Ishikawa (cell line): ENCODE results near the gene KLRK1.
"Not testable (repeated sequence)": the region's sequence is repeated elsewhere in the genome, so short reads cannot be mapped to it uniquely, and the experiment has no call there.

ENCODE experiments used
- CEBPB ChIP-seq: IDR thresholded peaks from 2 replicates; pipeline ENCODE4 v1.6.1; 2012
- CREB1 ChIP-seq: IDR thresholded peaks from 2 replicates; pipeline ENCODE4 v1.6.1; 2012; ENCODE audit warnings: low read depth
- EGR1 ChIP-seq: IDR thresholded peaks from 2 replicates; pipeline ENCODE4 v1.6.1; 2012
- EP300 ChIP-seq: IDR thresholded peaks from 2 replicates; pipeline ENCODE4 v1.6.1; 2012; ENCODE audit warnings: borderline replicate concordance
- FOXM1 ChIP-seq: IDR thresholded peaks from 2 replicates; pipeline ENCODE4 v1.6.1; 2012; ENCODE audit warnings: low read depth, borderline replicate concordance
- MAX ChIP-seq: IDR thresholded peaks from 2 replicates; pipeline ENCODE4 v1.6.1; 2012
- NFIC ChIP-seq: IDR thresholded peaks from 2 replicates; pipeline ENCODE4 v1.6.1; 2012
- RAD21 ChIP-seq: IDR thresholded peaks from 2 replicates; pipeline ENCODE4 v1.6.1; 2012; ENCODE audit warnings: low read depth
- REST ChIP-seq: IDR thresholded peaks from 2 replicates; pipeline ENCODE4 v1.6.1; 2012; ENCODE audit warnings: low read depth, mild to moderate bottlenecking
- TAF1 ChIP-seq: IDR thresholded peaks from 2 replicates; pipeline ENCODE4 v1.6.1; 2012; ENCODE audit warnings: low read depth, mild to moderate bottlenecking
- TCF12 ChIP-seq: IDR thresholded peaks from 2 replicates; pipeline ENCODE4 v1.6.1; 2012; ENCODE audit warnings: low read depth
- TEAD4 ChIP-seq: IDR thresholded peaks from 2 replicates; pipeline ENCODE4 v1.6.1; 2012
- YY1 ChIP-seq: IDR thresholded peaks from 2 replicates; pipeline ENCODE4 v1.6.1; 2012; ENCODE audit warnings: low read depth
- ZBTB7A ChIP-seq: IDR thresholded peaks from 2 replicates; pipeline ENCODE4 v1.6.1; 2012; ENCODE audit warnings: low read depth
- TF ChIP-seq, protein P1 (sequence below): IDR thresholded peaks from 2 replicates; pipeline ENCODE4 v1.6.1; 2012

Gene KLRK1

DNA sequence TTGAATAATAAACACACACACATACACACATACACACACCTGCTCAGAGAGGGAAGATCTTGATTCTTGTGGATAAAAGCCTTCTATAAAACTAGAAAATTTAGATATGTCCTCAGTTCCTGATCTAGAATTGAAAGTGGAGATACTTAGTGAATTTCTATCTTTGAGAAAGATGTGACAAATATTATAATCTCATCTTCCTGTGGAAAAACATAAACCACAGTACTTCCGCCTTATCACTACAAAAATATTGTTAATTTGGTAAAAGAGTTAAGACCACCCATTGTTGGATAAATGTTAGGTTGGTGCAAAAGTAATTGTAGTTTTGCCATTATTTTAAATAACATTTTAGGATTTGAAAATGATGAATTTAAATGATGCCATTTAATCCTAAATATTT lies at the start of gene KLRK1:
Gene KLRK1, minus strand, starts transcription at position 138 of the 400 bp plus-strand sequence. CDS start 1,231 bp downstream, outside the sequence.
- TF ChIP-seq CEBPB (no peak), NFIC (no peak), EGR1 (no peak), EP300 (no peak), ZBTB7A (no peak), TAF1 (no peak), RAD21 (no peak), TCF12 (no peak), MAX (no peak), CREB1 (no peak), YY1 (no peak)
- TF ChIP-seq, protein P1, sequence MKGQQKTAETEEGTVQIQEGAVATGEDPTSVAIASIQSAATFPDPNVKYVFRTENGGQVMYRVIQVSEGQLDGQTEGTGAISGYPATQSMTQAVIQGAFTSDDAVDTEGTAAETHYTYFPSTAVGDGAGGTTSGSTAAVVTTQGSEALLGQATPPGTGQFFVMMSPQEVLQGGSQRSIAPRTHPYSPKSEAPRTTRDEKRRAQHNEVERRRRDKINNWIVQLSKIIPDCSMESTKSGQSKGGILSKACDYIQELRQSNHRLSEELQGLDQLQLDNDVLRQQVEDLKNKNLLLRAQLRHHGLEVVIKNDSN: no peak

DNA sequence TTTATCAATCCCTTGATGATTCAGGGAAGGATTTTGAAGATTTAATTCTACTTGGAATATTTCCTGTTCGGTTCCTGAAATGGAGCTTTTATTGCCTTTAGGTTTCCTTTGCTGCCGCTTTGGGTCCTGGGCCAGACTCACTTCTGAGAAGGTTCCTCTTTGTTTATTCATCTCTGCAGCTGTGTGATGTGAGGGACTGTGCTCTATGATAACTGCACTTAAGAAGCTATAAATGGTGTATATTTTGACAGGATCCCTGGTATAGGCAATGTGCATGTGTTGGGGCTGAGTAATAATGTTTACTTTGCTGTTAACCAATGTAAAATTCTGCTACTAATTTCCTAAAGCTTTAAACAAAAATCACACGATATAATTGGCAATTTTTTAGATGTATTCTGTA lies 46.0 kb upstream of the KLRK1 start, which contains the start of gene KLRC2:
Gene KLRC2, minus strand, starts transcription at position 195 of the 400 bp plus-strand sequence. Its CDS starts 24 bp downstream, at position 171.
- TF ChIP-seq NFIC, TCF12, TEAD4: not testable (repeated sequence)

DNA sequence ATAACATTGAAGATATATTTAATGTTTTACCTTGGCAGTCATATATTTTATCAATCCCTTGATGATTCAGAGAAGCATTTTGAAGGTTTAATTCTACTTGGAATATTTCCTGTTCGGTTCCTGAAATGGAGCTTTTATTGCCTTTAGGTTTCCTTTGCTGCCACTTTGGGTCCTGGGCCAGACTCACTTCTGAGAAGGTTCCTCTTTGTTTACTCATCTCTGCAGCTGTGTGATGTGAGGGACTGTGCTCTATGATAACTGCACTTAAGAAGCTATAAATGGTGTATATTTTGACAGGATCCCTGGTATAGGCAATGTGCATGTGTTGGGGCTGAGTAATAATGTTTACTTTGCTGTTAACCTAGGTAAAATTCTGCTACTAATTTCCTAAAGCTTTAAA lies 30.5 kb upstream of the KLRK1 start, which contains the start of gene KLRC3:
Gene KLRC3, minus strand, starts transcription at position 262 of the 400 bp plus-strand sequence. Its CDS starts 45 bp downstream, at position 217.
- TF ChIP-seq MAX, REST, CEBPB: not testable (repeated sequence)

- TF ChIP-seq RAD21 (no peak), TEAD4 (no peak), CREB1 (no peak), EP300 (no peak), REST (no peak), FOXM1 (no peak), ZBTB7A (no peak), YY1 (no peak), CEBPB (no peak), EGR1 (no peak), TCF12 (no peak), NFIC (no peak), TAF1 (no peak), MAX (no peak)
- TF ChIP-seq, protein P1: no peak
Observed at GRCh38 chr12:10409392-10409791, 19.6 kb upstream of the KLRK1 start, which contains the start of gene KLRC4. Gene KLRC4 (minus strand): TSS chr12:10409757. CDS start chr12:10409575, 182 bp downstream.

DNA sequence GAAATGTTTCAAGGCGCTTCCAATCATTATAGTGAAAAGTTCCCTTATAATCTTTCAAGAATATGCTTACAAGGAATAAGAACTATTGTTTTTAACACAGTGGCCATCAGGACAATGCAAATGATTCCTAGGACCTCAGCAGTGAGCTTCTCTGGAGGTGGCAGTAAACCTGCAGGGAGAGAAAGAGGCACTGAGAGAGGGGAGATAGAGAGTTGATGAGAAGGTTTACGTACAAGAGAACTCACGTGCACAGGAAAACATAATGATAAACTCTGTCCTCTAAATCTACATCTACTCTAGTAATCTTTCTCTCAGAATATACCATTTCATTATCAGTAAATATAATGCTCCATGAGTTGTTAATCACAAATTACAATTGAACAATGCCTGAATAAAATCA lies 19.0 kb upstream of the KLRK1 start:
- TF ChIP-seq, protein P1: no peak
- TF ChIP-seq EP300 (no peak), CREB1 (no peak), NFIC (no peak), FOXM1 (no peak), EGR1 (no peak), TAF1 (no peak), CEBPB (no peak), MAX (no peak), TCF12 (no peak)
